Hematopoietic multipotent progenitor cell treated with erythropoietin and hydrocortisone succinate and interleukin-3 and kit ligand, for 8 days (in vitro differentiated cells): ENCODE data around the gene FBN3.
"Not testable (repeated sequence)": the region's sequence is repeated elsewhere in the genome, so short reads cannot be mapped to it uniquely, and the experiment has no call there.

Experiments
- DNase-seq: peaks from one replicate; pipeline ENCODE4 v3.0.0-alpha.2; 2015

FBN3 gene

DNA sequence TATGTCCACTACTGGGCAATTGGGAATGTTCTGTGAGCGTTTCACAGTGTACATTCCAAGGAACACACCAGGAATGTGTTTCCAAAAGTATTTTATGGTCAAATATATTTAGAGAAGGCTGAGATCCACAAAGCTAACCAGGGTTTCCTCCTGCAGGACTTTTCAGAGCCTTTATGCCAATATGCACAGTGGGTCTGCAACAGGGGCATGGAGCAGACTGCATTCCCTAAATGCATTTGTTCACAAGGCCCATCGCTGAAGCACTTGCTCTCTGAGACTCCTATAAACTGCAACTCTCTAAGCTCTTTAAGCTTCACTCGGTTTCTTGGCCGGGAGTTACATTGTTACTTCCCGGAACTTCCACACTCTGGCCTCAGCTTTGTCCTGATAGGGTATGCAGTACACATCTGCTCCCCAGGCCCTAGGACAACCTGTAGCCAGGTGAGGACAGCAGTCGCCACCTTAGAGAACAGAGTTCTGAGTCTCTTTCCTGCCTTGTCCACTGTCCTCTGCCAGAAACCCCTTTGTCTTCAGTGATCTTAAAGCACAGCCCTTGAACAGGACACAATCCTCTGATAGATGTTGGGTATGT is 33.5 kb downstream of the FBN3 start:
- no peak for DNase-seq

GRCh38 chr19:8113017-8113416 is 36.4 kb downstream of the FBN3 start:
- DNase-seq, result no peak

GRCh38 chr19:8111376-8111775 is 38.0 kb downstream of the FBN3 start:
- DNase-seq, result no peak

GRCh38 chr19:8110931-8111330 is 38.5 kb downstream of the FBN3 start:
- no peak for DNase-seq

- DNase-seq, result no peak
These were observed 39.3 kb downstream of the FBN3 start for GRCh38 chr19:8109890-8110662.

- DNase-seq, result no peak
These were observed 39.9 kb downstream of the FBN3 start for GRCh38 chr19:8109455-8109854.

DNA sequence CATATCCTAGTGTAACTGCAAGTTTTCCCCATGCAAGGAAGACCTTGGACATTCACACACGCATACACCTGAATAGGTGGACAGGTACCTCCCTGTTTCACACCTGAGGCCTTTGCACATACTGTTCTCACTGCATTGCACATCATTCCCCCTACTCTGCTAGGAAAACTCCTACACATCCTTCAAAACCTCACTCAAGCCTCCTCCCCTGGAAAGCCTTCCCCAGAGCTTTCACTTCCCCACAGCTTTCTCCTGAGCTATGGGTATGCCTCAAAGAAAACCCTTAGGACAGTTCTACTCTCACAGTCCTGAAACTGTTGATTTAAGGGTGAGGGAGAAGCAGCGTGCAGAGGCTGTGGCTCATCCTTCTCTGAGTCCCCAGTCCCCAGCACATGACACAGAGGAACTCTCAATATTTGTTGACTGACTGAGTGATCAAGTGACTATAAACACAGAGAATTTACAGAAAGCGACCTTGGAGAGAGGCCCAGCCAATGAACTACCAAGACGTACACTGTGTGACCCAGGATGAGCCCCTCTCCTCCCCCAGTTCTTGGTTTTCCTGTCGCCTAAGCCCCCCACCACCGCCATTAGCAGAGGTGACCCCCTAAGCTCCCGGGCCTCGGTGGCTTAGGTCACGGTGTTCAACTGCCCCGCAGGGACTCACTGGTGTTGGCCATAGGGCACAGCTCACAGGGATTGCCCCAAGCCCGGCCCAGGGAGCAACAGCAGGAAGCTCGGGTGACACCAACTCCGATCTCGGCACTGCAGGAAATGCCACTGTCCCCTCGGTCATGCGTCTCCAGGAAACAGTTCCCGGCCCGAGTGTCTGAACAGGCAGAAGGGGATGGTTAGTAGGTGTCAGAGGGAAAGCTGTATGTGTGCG is 40.6 kb downstream of the FBN3 start:
- no peak for DNase-seq

DNA sequence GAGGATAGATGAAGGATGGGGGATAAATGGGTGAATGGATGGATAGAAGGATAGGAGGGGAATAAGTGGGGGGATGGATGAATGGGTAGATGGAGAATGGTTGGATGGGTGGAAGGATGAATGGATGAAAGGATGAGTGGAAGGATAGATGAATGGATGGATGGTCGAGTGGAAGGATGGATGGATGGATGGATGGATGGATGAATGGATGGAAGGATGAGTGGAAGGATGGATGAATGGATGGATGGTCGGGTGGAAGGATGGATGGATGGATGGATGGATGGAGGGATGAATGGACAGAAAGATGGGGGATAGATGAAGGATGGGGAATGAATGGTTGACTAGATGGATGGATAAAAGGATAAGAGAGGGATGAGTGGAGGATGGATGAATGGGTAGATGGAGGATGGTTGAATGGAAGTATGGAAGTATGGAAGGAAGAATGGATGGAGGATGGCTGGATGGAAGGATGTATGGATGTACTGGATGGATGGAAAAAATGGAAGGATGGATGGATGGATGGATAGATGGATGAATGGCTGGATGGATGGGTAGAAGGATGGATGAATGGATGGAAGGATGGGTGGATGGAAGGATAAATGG is 42.0 kb downstream of the FBN3 start:
- no peak for DNase-seq

DNA sequence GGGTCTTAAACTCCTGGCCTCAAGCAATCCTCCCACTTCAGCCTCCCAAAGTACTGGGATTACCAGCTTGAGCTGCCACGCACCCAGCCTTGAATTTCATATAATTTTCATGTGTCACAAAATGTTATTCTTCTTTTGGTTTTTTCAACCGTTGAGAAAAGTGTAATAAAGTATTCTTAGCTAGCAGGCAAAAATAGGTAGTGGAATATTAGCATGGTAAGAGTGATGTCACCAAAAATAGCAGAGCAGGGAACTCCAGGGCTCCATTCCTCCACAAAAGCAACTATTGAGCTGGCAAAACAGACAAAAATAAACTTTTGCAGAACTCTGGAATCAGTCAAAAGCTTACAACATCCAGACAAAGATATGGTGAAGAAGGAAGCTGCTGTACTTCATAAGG is 43.9 kb downstream of the FBN3 start:
- no peak for DNase-seq

DNA sequence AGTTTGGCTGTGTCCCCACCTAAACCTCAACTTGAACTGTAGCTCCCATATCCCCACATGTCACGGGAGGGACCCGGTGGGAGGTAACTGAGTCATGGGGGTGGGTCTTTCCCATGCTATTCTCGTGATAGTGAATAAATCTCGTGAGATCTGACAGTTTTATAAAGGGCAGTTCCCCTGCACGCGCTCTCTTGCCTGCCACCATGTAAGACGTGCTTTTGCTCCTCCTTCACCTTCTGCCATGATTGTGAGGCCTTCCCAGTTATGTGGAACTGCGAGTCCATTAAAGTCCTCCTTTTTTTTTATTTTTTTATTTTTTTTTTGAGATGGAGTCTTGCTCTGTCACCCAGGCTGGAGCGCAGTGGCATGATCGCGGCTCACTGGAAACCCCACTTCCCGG is 47.5 kb downstream of the FBN3 start:
- not testable (repeated sequence) for DNase-seq

DNA sequence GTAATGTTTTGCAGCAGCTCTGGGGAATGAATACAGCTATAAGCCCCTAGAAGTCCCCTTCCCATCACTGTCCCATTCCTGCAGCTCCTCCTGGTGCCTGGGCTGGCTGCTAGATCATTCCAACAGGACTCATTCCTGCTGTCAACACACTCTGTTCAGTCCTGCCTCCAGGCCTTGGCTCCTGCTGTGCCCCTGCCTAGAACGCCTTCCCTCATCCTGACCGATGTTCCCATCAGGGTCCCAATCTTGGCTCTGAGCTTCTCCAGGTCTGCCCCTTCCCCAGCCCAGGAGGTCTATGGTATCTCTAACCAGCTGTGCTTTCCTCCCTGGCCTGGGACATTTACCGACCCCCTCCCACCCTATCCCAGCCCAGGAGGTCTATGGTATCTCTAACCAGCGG is 48.1 kb downstream of the FBN3 start:
- no peak for DNase-seq

GRCh38 chr19:8097681-8098567 is 51.5 kb downstream of the FBN3 start:
- DNase-seq, result no peak

DNA sequence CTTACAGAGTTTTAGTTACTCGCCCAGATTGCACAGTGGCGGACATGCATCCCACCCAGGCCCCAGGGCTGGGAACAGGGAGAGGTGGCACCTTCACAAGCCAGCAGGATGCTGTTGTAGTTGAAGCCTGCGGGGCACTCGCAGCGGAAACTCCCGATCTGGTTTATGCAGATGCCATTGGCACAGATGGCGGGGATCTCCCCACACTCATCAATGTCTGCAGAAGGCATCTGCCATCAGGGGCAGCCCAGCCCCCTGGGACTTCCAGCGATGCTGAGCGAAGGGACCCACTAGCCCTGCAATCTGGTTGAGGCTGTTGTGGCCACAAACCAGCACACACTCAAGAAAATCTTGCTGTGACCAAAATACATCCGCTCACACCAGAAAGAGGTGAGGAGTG is 52.2 kb downstream of the FBN3 start:
- DNase-seq, result no peak

- DNase-seq, result peak; percentile 42
These were observed 53.3 kb downstream of the FBN3 start for GRCh38 chr19:8096071-8096470.

GRCh38 chr19:8095354-8095886 is 54.0 kb downstream of the FBN3 start:
- DNase-seq, result no peak

DNA sequence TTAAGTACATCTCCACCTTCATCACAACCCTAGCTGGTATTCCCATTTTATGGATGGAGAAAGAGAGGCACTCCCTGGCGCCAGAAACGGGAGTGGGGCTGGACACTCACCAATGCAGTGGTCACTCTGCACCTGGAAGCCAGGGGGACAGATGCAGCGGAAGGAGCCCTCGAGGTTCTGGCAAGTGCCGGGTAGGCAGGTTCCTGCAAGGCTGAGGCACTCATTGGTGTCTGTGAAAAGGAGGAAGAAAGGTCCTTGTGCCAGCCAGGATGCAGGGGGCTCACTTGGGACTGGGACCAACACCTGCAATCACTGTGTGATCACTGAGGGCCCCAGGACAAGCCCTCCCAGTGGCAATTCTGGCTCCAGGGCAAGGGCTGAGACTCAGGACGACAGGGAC is 55.1 kb downstream of the FBN3 start:
- DNase-seq, result no peak

- no peak for DNase-seq
These were observed 55.7 kb downstream of the FBN3 start for GRCh38 chr19:8093740-8094139.

DNA sequence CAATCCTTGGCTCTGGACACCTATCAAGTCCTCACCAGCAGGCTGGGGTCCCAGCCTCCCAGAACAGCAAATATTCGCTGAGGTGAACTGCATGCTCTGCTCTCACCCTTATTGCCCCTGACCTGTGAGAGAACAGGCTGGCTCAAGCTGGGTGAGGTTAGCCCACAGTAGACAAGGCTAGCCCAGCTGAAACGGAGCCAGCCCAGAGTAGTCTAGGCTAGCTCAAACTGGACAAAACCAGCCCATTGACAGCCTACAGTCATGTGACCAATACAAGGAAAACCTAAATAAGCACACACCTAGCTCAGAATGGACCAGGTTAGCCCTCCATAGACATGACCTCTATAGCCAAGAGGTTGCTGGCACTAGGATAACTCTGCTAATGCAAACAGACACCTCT is 58.4 kb downstream of the FBN3 start:
- DNase-seq, result no peak

- DNase-seq, result no peak
These were observed 59.5 kb downstream of the FBN3 start for GRCh38 chr19:8089664-8090601.

DNA sequence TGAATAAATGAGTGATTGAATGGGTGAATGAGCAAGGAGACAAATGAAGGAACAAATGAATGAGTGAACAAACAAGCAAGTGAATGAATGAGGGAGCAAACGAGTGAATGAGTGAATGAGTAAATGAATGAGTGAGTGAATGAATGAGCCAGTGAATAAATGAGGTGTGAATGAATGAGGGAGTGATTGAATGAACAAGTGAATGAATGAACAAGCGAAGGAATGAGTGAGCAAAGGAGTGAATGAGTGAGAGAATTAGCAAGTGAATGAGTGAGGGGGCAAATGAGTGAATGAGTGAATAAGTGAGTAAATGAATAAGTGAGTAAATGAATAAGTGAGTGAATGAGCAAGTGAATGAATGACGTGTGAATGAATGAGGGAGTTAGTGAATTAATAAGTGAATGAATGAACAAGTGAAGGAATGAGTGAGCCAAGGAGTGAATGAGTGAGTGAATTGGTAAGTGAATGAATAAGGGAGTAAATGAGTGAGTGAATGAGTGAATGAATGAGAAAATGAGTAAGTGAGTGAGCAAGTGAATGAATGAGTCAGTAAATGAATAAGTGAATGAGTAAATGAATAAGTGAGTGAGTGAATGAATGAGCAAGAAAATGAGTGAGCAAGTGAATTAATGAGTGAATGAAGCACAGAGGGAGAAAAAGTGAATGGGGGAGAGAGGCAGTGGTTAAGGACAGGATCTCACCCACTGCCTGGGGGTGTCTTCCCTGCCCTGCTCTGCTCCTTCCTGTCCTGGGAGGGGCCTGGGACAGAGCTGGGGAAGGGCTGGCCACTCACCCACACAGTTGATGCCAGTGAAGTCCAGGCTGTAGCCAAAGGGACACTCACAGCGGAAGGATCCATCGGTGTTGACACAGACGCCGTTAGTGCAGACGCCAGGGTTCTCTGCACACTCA is 60.4 kb downstream of the FBN3 start:
- no peak for DNase-seq
